ENCODE results near the gene CASP1. TPM values are rescaled to one million over a fixed set of nuclear protein-coding genes. Genes with fewer than 3 reads are reported as not detected.

CASP1 gene
- total RNA-seq, 1 experiment from 2014 or later = 2.1 TPM

GRCh38 chr11:104992781-104993180, 42.2 kb downstream of the CASP1 start:
- CTCF ChIA-PET = no interaction called here
- POLR2A ChIA-PET = no interaction called here
- H3K27me3 ChIP-seq (ENCODE audit: control insufficient read depth, insufficient read depth, low read length) = no peaks in the 10 kb centered on the region; the same call in 1 of the 2 replicates
- no peak for DNase-seq (ENCODE audit: low read depth, low spot score)
- no TSS peak for BruUV-seq (replicated peaks)
- intact Hi-C loops (cut with micrococcal nuclease; ENCODE audit: unreplicated experiment) = no loop called here
- no peaks in the 10 kb centered on the region for H3K4me1 ChIP-seq (ENCODE audit: control insufficient read depth, insufficient read depth, low read length)
- TF ChIP-seq REST (IDR thresholded peaks at IDR 0.05; ENCODE audit: insufficient read depth in 1 of 2, low read depth in 2 of 2, low read length in 1 of 2) = no peak
- TF ChIP-seq SIN3A (IDR thresholded peaks at IDR 0.05; ENCODE audit: borderline replicate concordance, insufficient read depth, low read depth, low read length) = no peak
- H3K4me3 ChIP-seq (ENCODE audit: low read depth in 2 of 2, low read length in 2 of 2) = no peak overlapping the region
- no peak for ATAC-seq
- H3K9me3 ChIP-seq (ENCODE audit: control insufficient read depth, insufficient read depth, low read depth, low read length) = no peaks in the 10 kb centered on the region
- in situ Hi-C loops (cut with HindIII; ENCODE audit: low pct_unique_long_range_greater_than_20kb, low sequenced_read_pairs) = no loop called here
- no peaks in the 10 kb centered on the region for H3K36me3 ChIP-seq (ENCODE audit: control insufficient read depth, insufficient read depth, low read length)
- H3K27ac ChIP-seq (ENCODE audit: low read length) = no peak overlapping the region

GRCh38 chr11:104991994-104992393, 43.0 kb downstream of the CASP1 start:
- no peak overlapping the region for H3K4me3 ChIP-seq (ENCODE audit: low read depth in 2 of 2, low read length in 2 of 2)
- H3K27ac ChIP-seq (ENCODE audit: low read length) = no peak overlapping the region
- ATAC-seq (no peak), DNase-seq (ENCODE audit: low read depth, low spot score) (no peak)
- CTCF ChIA-PET = no interaction called here
- in situ Hi-C loops (cut with HindIII; ENCODE audit: low pct_unique_long_range_greater_than_20kb, low sequenced_read_pairs) (no loop called here), intact Hi-C loops (cut with micrococcal nuclease; ENCODE audit: unreplicated experiment) (no loop called here)
- POLR2A ChIA-PET = no interaction called here
- H3K27me3 ChIP-seq (ENCODE audit: control insufficient read depth, insufficient read depth, low read length) = no peaks in the 10 kb centered on the region
- TF ChIP-seq SIN3A (IDR thresholded peaks at IDR 0.05; ENCODE audit: borderline replicate concordance, insufficient read depth, low read depth, low read length) = no peak
- TF ChIP-seq REST (IDR thresholded peaks at IDR 0.05; ENCODE audit: insufficient read depth in 1 of 2, low read depth in 2 of 2, low read length in 1 of 2) = no peak
- no peak for TF ChIP-seq CTCF (IDR thresholded peaks at IDR 0.05)
- no peak for TF ChIP-seq TCF7L2 (IDR thresholded peaks at IDR 0.05; ENCODE audit: low read depth, low read length)
- no peaks in the 10 kb centered on the region for H3K4me1 ChIP-seq (ENCODE audit: control insufficient read depth, insufficient read depth, low read length)
- no TSS peak for BruUV-seq (replicated peaks)
- no peaks in the 10 kb centered on the region for H3K36me3 ChIP-seq (ENCODE audit: control insufficient read depth, insufficient read depth, low read length)
- no peaks in the 10 kb centered on the region for H3K9me3 ChIP-seq (ENCODE audit: control insufficient read depth, insufficient read depth, low read depth, low read length)
